Measurements from ENCODE around the gene TNS3.
"Not testable (repeated sequence)": the region's sequence is repeated elsewhere in the genome, so short reads cannot be mapped to it uniquely, and the experiment has no call there.

Gene TNS3

GRCh38 chr7:47441796-47442604 lies 139.9 kb downstream of the TNS3 start:
- no peak for TF ChIP-seq CTCF (IDR thresholded peaks at IDR 0.05; ENCODE audit: low read depth, low read length, missing control alignments)
- H3K4me3 ChIP-seq (replicated peaks; ENCODE audit: low read depth, low read length), result no peak overlapping the region
- no peak for DNase-seq (ENCODE audit: extremely low read depth, low read depth)

- H3K4me3 ChIP-seq (replicated peaks; ENCODE audit: low read depth, low read length); DNase-seq (ENCODE audit: extremely low read depth, low read depth): not testable (repeated sequence)
Observed at GRCh38 chr7:47441048-47441447, 140.9 kb downstream of the TNS3 start.

GRCh38 chr7:47440320-47440719 lies 141.6 kb downstream of the TNS3 start:
- H3K4me3 ChIP-seq (replicated peaks; ENCODE audit: low read depth, low read length), result no peak overlapping the region
- DNase-seq (ENCODE audit: extremely low read depth, low read depth), result no peak
- TF ChIP-seq CTCF (IDR thresholded peaks at IDR 0.05; ENCODE audit: low read depth, low read length, missing control alignments), result no peak

- no peak overlapping the region for H3K4me3 ChIP-seq (replicated peaks; ENCODE audit: low read depth, low read length)
- DNase-seq (ENCODE audit: extremely low read depth, low read depth), result no peak
- no peak for TF ChIP-seq CTCF (IDR thresholded peaks at IDR 0.05; ENCODE audit: low read depth, low read length, missing control alignments)
Observed at GRCh38 chr7:47439181-47439667, 142.7 kb downstream of the TNS3 start.

- TF ChIP-seq CTCF (IDR thresholded peaks at IDR 0.05; ENCODE audit: low read depth, low read length, missing control alignments), result no peak
- DNase-seq (ENCODE audit: extremely low read depth, low read depth), result no peak
- H3K4me3 ChIP-seq (replicated peaks; ENCODE audit: low read depth, low read length), result no peak overlapping the region
Observed at GRCh38 chr7:47438411-47439029, 143.4 kb downstream of the TNS3 start.

- peak; percentile 68 for TF ChIP-seq CTCF (IDR thresholded peaks at IDR 0.05; ENCODE audit: low read depth, low read length, missing control alignments)
- H3K4me3 ChIP-seq (replicated peaks; ENCODE audit: low read depth, low read length), result no peak overlapping the region
- DNase-seq (ENCODE audit: extremely low read depth, low read depth), result peak; percentile 31
Observed at GRCh38 chr7:47435889-47436312, 146.0 kb downstream of the TNS3 start.

GRCh38 chr7:47433564-47433895 lies 148.4 kb downstream of the TNS3 start:
- no peak overlapping the region for H3K4me3 ChIP-seq (replicated peaks; ENCODE audit: low read depth, low read length)
- DNase-seq (ENCODE audit: extremely low read depth, low read depth), result no peak
- TF ChIP-seq CTCF (IDR thresholded peaks at IDR 0.05; ENCODE audit: low read depth, low read length, missing control alignments), result no peak

All from HFF-Myc (cell line).